Fibroblast of skin of left quadriceps (primary cell): ENCODE results near the gene PKN3.
"Not testable (repeated sequence)": the region's sequence is repeated elsewhere in the genome, so short reads cannot be mapped to it uniquely, and the experiment has no call there.

Experiments
- DNase-seq, 2 experiments: peaks; one replicate each; pipeline ENCODE4 v3.0.0-alpha.2; 2013; ENCODE audit warnings: low read depth in 2 of 2

The PKN3 gene

DNA sequence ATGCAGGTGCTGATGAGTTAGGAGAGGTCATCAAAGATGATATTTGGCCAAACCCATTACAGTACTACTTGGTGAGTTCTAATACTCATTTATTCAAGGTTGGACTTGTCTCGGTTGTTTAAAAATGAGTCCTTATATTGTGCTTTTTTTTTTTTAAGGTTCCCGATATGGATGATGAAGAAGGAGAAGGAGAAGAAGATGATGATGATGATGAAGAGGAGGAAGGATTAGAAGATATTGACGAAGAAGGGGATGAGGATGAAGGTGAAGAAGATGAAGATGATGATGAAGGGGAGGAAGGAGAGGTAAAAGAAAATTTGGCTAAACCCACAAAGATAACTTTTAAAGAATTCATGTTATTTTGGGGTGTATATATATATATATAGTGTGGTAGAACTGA, 8.6 kb upstream of the PKN3 start:
- not testable (repeated sequence) for DNase-seq

DNA sequence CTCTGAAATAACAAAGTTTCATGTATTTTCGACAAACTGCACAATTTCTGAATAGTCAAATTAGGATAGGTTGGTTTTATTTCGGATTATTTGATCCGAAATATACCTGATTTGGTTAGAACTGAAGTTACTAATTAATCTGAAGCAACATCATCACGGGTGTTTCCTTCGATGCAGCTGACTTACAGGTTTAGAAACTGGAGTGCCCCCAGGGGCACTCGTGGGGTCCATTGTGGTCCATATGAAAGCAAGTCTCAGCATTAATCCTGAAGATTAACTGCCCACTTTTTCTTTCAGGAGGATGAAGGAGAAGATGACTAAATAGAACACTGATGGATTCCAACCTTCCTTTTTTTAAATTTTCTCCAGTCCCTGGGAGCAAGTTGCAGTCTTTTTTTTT, 8.0 kb upstream of the PKN3 start:
- DNase-seq: no peak

DNA sequence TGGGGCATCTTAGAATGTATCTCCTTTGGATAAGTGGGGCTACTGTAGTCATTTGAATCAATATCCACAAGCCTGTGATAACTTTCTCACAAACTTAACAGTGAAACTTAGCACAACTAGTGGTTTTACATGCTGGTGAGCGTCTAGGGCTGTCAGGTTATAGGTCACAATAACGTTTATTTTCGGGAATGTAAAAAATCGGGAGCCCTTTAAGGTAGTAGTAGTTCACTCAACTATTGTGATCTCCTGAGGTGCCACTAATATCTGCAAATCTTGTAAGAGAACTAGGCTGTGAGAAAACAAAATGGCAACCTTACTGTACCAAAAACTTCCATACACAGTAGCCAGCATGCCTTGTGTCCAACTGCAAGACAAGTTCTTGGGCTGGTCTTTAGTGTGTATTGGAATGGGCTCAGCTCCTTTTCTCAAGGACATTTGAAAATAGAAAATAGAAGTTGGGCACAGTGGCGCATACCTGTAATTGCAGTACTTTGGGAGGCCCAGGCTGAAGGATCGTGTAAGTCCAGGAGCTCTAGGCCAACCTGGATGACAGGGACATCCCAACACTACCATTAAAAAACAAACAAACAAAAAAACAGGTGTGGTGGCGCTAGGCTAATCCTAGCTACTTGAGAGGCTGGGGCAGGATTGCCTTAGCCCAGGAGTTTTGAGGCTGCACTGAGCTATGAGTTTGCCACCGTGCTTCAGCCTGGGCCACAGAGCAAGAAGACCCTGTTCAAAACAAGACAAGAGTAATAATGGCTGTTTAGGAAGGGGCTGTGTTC, 5.2 kb upstream of the PKN3 start:
- no peak for DNase-seq

DNA sequence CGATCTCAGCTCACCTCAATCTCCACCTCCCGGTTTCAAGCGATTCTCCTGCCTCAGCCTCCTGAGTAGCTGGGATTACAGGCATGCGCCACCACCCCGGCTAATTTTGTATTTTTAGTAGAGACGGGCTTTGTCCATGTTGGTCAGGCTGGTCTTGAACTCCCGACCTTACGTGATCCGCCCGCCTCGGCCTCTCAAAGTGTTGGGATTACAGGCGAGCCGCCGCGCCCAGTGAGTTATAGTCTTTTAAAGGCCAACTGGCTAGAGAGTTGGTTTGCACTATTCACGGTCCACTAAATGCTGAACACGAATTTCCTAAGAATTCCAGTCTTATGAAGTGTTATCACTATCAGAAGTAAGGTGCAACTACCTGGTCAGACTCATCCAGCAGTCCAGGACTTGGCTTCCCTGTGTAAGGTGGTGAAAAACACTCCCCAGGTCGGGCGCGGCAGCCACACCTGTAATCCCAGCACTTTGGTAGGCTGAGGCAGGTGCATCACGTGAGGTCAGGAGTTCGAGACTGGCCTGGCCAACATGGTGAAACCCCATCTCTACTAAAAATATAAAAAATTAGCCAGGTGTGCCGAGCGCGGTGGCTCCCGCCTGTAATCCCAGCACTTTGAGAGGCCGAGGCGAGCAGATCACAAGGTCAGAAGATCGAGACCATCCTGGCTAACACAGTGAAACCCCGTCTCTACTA, 3.1 kb upstream of the PKN3 start:
- not testable (repeated sequence) for DNase-seq

DNA sequence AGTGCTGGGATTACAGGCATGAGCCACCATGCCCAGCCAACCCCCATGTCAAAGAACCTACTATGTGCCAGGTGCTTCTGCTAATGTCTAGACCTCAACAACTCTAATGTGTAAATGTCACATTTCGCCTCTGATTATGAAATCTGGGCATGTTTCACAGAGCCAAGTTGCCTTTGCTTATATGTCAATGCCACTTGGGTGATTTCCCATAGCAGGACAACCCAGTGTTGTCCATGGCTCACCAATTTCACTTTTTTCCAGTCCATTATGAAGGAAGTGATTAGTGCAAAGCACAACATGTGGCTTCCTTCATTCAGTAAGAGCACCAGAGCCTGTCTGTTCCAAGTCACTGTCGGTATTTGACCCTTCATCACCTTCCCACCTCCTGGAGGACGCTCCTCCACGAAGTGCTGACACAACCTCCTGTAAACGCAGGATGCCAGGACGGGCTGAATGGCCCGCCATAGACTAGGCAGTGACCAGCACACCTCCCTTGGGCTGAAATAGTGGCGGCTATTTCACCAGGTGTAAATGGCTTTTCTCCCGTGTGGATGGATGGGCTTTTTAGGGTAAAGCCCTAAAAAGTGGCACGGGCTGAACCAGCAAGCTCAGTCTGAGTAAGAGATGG, 962 bp upstream of the PKN3 start:
- DNase-seq: no peak

DNA sequence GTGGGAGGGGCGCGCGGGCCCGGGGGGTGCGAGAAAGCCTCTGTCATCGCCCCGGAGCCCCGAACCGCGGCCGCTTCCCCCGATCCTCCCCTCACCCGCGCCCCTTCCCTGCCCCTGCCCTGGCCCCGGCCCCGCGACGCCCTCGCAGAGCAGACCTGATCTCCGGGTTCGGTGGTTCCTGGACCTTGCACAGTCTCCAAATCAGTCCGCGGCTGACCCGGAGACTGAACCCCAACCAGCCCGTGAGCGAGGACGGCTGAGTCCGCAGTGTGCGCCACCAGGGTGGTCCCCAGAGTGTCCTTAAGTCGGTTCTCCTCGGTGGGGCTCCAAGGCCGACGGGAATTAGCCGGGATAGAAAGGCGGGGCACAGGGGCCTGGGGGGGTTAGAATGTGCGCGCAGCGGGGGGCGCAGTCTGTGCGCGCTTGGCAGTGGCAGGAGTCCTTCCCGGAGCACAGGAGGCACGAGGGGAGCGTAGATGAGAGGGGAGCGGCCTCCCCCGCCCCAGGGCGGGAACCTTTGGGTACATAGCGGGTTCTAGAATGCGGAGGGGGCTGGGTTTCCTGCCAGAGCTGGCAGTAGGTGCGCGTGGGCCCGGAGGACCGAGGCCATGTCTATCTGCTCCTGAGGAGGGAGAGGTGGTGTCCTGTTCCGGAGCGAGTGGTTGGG, 779 bp downstream of the PKN3 start:
- DNase-seq: no peak

DNA sequence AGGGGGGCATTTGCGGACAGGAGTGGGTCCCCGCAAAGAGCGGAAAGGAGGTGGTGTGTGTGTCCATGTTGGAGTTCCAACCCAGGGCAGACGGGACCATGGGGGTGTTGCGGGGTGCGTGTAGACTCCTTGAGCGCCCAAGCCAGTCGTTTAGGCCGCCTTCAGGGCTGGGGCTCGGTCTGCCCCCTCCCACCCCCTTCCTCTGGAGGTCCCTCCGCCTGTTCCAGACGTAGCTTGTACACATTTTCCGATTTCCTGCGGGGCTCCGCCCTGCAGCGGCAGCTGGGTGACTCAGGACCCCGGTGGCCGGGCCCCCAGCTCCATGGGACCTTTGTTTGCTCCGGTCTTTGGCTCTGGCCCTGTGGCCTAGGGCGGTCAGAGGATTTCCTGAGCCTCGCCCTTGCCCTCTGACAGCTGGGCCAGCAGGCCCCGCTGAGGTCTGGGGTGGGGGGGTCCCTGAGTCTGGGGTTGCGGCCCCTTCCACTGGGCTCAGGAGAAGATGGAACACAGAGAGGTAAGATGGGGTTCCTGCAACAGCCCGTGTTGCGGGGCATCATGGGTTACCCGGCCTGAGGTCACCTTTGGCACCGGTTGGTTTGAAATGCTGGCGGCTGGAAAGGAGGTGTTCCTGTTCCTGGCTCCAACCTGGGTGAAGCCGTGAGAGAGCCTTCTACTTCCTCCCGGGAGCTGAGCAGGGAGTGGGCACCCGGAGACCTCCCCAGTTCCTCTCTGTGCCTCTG, 1.5 kb downstream of the PKN3 start:
- DNase-seq: no peak

DNA sequence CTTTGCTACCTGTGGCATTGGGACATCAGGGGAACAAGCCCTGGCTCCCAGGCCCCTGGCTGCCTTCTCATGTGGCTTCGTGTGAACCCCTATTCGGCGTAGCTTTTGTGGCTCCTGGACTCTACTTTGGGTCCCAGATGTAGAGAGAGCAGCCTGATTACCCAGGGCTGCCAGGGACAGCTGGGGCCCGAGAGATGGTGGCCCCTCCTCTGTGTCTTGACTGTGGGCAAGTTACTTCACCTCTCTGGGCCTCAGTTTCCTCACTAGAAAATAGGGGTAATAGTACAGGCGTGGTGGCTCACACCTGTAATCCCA, 2.0 kb downstream of the PKN3 start:
- DNase-seq: no peak

DNA sequence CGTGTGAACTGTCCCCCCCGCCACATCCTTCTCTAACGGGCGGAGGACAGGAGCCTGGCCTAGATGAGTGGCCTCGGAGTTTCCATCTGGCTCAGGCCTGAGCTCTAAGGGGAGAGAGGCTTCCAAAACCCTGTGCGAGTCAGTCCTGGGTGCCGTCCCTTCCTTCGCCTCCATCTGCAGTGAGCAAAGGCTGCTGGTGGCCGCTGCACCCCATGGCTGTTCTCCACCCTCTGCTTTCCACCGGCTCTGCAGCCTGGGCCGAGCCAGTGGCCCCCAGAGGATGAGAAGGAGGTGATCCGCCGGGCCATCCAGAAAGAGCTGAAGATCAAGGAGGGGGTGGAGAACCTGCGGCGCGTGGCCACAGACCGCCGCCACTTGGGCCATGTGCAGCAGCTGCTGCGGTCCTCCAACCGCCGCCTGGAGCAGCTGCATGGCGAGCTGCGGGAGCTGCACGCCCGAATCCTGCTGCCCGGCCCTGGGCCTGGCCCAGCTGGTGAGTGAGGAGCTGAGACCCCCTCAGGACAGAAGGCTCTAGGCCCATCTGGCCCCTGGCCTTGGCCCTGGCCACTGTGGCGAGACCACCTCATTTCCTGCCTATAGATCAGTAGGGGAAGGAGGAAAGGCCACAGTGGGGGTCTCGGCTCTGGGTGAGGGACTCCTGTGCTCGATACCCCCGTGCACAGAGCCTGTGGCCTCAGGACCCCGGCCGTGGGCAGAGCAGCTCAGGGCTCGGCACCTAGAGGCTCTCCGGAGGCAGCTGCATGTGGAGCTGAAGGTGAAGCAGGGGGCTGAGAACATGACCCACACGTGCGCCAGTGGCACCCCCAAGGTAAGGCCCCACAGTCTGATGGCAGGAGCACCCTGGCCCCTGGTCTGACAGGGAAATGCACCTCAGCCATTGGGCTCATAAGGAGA, 3.0 kb downstream of the PKN3 start:
- no peak for DNase-seq

DNA sequence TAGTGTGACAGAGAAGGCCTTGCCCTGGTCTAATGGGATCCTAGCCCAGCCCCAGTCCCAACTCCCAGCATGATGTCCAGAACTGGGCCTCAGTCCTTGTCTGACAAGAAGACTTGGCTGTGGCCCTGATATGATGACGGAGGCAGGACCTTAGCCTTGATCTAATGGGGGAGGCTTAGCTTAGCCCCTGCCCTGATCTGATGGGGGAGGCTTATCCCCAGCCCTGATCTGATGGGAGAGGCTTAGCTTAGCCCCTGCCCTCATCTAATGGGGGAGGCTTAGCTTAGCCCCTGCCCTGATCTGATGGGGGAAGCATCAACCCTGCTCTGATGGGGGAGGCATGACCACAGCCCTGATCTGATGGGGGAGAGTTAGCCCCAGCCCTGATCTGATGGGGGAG, 3.7 kb downstream of the PKN3 start:
- DNase-seq: no peak

DNA sequence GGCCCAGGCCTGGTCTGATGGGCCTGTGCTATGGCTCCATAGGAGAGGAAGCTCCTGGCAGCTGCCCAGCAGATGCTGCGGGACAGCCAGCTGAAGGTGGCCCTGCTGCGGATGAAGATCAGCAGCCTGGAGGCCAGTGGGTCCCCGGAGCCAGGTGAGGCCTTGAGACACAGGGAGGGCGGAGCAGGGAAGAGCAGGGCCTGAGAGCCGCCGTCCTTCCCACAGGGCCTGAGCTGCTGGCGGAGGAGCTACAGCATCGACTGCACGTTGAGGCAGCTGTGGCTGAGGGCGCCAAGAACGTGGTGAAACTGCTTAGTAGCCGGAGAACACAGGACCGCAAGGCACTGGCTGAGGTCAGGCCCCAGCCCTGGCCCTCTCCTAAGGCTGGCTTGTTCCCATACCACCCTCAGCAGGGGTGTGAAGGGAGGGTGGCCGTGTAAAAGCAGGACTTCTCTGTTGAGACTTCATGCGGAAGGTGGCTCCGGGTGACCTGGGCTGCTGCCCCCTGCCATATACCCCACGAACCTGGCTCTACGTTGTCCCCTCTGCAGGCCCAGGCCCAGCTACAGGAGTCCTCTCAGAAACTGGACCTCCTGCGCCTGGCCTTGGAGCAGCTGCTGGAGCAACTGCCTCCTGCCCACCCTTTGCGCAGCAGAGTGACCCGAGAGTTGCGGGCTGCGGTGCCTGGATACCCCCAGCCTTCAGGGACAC, 4.5 kb downstream of the PKN3 start:
- DNase-seq: no peak

DNA sequence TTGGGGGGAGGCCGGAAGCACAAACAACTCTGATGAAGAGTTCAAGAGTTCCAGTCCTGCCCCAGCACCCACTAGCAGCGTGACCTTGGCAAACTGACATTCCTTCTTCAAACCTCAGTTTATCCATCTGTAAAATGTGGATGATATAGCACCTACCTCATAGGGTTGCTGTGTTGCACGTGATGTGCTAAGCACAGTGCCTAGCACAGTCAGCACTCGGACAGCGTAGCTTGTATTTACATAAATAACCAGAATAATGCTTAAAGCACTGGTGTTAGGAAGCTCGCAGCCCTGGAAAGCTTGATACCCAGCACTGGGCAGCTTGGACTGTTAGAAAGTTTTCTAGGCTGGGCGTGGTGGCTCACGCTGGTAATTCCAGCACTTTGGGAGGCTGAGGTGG, 5.1 kb downstream of the PKN3 start:
- no peak for DNase-seq

DNA sequence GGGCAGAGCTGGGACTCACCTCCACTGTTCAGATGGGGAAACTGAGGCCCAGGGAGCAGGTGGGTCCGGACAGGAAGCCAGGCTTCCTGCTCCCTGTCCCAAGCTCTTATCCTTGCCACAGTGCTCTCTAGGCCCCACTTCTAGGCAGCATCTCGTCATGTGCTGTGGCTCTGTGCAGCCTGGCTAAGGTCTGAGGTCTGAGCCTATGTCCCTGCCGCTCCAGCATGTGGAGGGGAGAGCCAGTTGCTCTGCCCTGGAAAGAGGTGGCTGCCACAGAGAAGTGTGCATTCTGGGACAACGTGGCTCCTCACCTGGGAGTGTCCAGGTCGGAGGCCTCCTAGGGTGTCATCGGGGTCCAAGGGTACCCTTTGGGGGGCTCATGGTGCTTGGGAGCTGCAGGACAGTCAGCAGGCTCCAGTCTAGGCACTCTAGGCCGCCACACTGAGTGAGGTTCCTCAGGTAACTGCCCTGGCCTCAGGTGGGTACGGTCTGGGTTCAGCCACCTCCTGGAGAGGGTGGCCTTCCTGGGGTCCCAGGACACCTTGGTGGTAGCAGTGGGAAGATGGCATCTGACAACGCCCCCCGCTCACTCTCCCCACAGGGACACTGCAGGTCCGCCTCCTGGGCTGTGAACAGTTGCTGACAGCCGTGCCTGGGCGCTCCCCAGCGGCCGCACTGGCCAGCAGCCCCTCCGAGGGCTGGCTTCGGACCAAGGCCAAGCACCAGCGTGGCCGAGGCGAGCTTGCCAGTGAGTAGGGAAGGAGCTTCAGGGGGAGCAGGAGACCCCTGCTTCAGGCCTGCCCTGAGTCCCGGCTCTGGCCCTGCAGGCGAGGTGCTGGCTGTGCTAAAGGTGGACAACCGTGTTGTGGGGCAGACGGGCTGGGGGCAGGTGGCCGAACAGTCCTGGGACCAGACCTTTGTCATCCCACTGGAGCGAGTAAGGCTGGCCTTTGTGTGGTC, 10.4 kb downstream of the PKN3 start:
- DNase-seq: no peak

DNA sequence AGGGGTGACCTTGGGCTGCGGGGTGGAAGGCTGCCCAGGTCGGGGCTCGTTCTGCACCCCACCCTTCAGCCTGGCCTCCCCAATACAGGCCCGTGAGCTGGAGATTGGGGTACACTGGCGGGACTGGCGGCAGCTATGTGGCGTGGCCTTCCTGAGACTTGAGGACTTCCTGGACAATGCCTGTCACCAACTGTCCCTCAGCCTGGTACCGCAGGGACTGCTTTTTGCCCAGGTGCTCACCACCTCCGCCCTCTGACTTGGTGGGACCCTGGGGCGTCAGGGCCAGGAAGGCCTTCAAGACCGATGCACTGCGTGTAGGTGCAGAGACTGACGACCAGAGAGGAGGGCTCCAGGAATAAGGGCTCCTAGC, 11.1 kb downstream of the PKN3 start:
- no peak for DNase-seq

DNA sequence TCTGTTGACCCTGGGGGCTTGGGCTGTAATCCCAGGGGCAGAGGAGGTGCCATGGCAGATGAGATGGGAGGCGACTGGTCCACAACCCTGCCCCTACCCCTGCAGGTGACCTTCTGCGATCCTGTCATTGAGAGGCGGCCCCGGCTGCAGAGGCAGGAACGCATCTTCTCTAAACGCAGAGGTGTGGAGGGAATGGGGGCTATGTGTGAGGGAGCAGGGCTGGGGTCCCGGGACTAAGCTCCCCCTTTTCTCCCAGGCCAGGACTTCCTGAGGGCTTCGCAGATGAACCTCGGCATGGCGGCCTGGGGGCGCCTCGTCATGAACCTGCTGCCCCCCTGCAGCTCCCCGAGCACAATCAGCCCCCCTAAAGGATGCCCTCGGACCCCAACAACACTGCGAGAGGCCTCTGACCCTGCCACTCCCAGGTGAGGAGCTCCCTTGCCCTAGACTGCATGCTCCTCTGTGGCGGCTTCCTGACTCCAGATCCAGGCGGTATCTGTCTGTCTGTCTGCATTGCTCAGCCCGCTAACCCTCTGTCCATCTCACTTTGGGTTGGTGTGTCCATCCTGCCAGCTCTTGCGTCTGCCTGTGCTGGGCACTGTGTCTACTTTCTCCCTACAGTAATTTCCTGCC, 11.8 kb downstream of the PKN3 start:
- DNase-seq: no peak

DNA sequence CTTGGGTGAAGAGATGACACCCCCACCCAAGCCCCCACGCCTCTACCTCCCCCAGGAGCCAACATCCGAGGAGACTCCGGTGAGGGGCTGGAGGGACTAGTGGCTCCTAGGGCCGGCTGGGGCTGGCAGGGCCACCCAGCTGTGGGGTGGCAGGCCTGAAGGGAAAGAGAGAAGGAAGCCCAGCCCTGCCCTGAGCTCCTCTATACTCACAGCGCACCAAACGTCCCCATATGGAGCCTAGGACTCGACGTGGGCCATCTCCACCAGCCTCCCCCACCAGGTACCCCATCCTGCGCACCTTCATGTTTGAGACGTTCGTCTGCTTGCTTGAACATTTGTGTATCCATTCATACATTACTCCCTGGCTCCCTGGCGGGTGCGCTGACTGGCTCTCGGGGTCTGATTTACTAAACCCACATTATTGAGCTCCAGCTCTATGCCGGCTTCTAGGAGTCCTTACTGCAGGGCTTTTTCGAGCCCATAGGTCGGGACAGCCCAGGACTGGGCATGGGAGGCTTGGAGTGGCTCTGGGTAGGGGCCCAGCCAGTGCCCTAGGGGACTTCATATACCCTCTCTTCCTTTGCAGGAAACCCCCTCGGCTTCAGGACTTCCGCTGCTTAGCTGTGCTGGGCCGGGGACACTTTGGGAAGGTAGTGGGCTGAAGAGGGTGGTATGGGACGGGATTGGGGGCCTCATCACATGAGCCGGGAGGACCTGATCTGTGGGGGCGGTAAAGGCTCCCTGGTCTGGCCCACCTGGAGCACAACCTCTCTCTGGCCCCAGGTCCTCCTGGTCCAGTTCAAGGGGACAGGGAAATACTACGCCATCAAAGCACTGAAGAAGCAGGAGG, 12.5 kb downstream of the PKN3 start:
- DNase-seq: no peak

DNA sequence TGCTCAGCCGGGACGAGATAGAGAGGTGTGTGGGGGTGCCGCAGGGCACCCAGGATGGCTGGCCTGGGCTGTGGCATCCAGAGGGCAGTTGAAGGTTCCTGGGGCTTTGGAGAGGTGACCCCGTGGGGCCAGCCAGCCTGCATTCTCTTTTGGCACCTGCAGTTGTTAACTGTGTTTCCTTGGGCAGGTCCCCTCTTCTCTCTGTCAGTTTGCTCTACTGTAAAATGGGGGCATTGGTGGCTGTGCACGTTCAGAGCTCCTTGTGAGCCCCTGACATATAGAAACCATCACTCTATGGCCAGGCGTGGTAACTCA, 13.1 kb downstream of the PKN3 start:
- DNase-seq: no peak
